Liver (tissue), 9 donors: Measurements from ENCODE around the gene PPP2R2C. TPM values are rescaled to one million over a fixed set of nuclear protein-coding genes. Genes with fewer than 3 reads are reported as not detected.

Source experiments
- DNase-seq: peaks from one replicate; pipeline ENCODE4 v3.0.0-alpha.2; 2017; ENCODE audit warnings: low spot score
- H3K27ac ChIP-seq, 2 donors: one replicate each; pipeline ENCODE4 v1.7.0; 2013; ENCODE audit warnings: inconsistent platforms in 2 of 2, low read length in 2 of 2, control low read depth in 1 of 2, low read depth in 1 of 2, mild to moderate bottlenecking in 1 of 2
- H3K27me3 ChIP-seq, 4 donors: one replicate each; pipeline versions ENCODE4 v1.6.1 to v1.7.0; 2013; ENCODE audit warnings: low read length in 3 of 4, inconsistent platforms in 1 of 4, mild to moderate bottlenecking in 1 of 4, moderate library complexity in 1 of 4; ENCODE audit not compliant: control insufficient read depth in 4 of 4, insufficient read depth in 4 of 4
- H3K36me3 ChIP-seq, 4 donors: one replicate each; pipeline versions ENCODE4 v1.6.1 to v1.7.0; 2013; ENCODE audit warnings: low read length in 3 of 4, mild to moderate bottlenecking in 3 of 4, low read depth in 1 of 4, moderate library complexity in 1 of 4; ENCODE audit not compliant: control insufficient read depth in 4 of 4, insufficient read depth in 3 of 4
- H3K4me1 ChIP-seq, 4 donors: one replicate each; pipeline versions ENCODE4 v1.6.1 to v1.7.0; 2013; ENCODE audit warnings: low read length in 3 of 4, mild to moderate bottlenecking in 3 of 4, moderate library complexity in 1 of 4; ENCODE audit not compliant: control insufficient read depth in 4 of 4, insufficient read depth in 4 of 4
- H3K4me3 ChIP-seq, 3 donors: one replicate each; pipeline versions ENCODE4 v1.6.1 to v1.7.0; 2013; ENCODE audit warnings: low read length in 3 of 3, control low read depth in 1 of 3, low read depth in 1 of 3, mild to moderate bottlenecking in 1 of 3
- H3K9ac ChIP-seq, 2 donors: one replicate each; pipeline ENCODE4 v1.7.0; 2013; ENCODE audit warnings: low read length in 2 of 2, mild to moderate bottlenecking in 2 of 2, moderate library complexity in 2 of 2, control low read depth in 1 of 2, low read depth in 1 of 2
- H3K9me3 ChIP-seq, 4 donors: one replicate each; pipeline versions ENCODE4 v1.6.1 to v1.7.0; 2013; ENCODE audit warnings: low read length in 3 of 4; ENCODE audit not compliant: control insufficient read depth in 4 of 4
- ATF3 ChIP-seq: IDR thresholded peaks from 2 replicates; pipeline ENCODE4 v1.6.1; 2016; ENCODE audit warnings: antibody characterized with exemption
- CTCF ChIP-seq: fragments of 150-350 bp; IDR thresholded peaks from 2 replicates; pipeline ENCODE4 v1.5.1; 2017; ENCODE audit warnings: improper control_type of control experiment, low read depth, low read length; ENCODE audit not compliant: missing input control
- EGR1 ChIP-seq, 2 donors: IDR thresholded peaks; 2 replicates each; pipeline ENCODE4 v1.6.1; 2016 to 2018; ENCODE audit warnings: antibody characterized with exemption in 2 of 2, low read depth in 2 of 2
- FOXA1 ChIP-seq: IDR thresholded peaks from 2 replicates; pipeline ENCODE4 v1.6.1; 2016; ENCODE audit warnings: antibody characterized with exemption
- FOXA2 ChIP-seq: IDR thresholded peaks from 2 replicates; pipeline ENCODE4 v1.6.1; 2016; ENCODE audit warnings: antibody characterized with exemption
- GABPA ChIP-seq, 2 donors: IDR thresholded peaks in 1 of 2; conservative IDR thresholded peaks in 1 of 2; 2 replicates each; pipeline ENCODE4 v1.6.1; 2016; ENCODE audit warnings: antibody characterized with exemption in 2 of 2, mild to moderate bottlenecking in 1 of 2, moderate library complexity in 1 of 2
- HNF4A ChIP-seq, 2 donors: conservative IDR thresholded peaks; 2 replicates each; pipeline ENCODE4 v1.6.1; 2016; ENCODE audit warnings: antibody characterized with exemption in 2 of 2, mild to moderate bottlenecking in 2 of 2
- HNF4G ChIP-seq: IDR thresholded peaks from 2 replicates; pipeline ENCODE4 v1.6.1; 2016; ENCODE audit warnings: antibody characterized with exemption
- JUND ChIP-seq, 2 donors: IDR thresholded peaks; 2 replicates each; pipeline ENCODE4 v1.6.1; 2016; ENCODE audit warnings: antibody characterized with exemption in 2 of 2
- MAX ChIP-seq: IDR thresholded peaks from 2 replicates; pipeline ENCODE4 v1.6.1; 2016; ENCODE audit warnings: antibody characterized with exemption
- NR2F2 ChIP-seq: IDR thresholded peaks from 2 replicates; pipeline ENCODE4 v1.6.1; 2016; ENCODE audit warnings: antibody characterized with exemption
- RAD21 ChIP-seq, 2 donors: IDR thresholded peaks; 2 replicates each; pipeline ENCODE4 v1.6.1; 2016; ENCODE audit warnings: antibody characterized with exemption in 2 of 2, mild to moderate bottlenecking in 2 of 2
- REST ChIP-seq: IDR thresholded peaks from 2 replicates; pipeline ENCODE4 v1.6.1; 2016; ENCODE audit warnings: antibody characterized with exemption, mild to moderate bottlenecking
- RXRA ChIP-seq, 2 donors: IDR thresholded peaks; 2 replicates each; pipeline ENCODE4 v1.6.1; 2017 to 2018; ENCODE audit warnings: antibody characterized with exemption in 2 of 2, mild to moderate bottlenecking in 1 of 2
- SP1 ChIP-seq: IDR thresholded peaks from 2 replicates; pipeline ENCODE4 v1.6.1; 2018; ENCODE audit warnings: antibody characterized with exemption, mild to moderate bottlenecking
- TAF1 ChIP-seq: conservative IDR thresholded peaks from 2 replicates; pipeline ENCODE4 v1.6.1; 2016; ENCODE audit warnings: antibody characterized with exemption, mild to moderate bottlenecking
- YY1 ChIP-seq: IDR thresholded peaks from 2 replicates; pipeline ENCODE4 v1.6.1; 2016; ENCODE audit warnings: antibody characterized with exemption, mild to moderate bottlenecking
- ZBTB33 ChIP-seq: IDR thresholded peaks from 2 replicates; pipeline ENCODE4 v1.6.1; 2016; ENCODE audit warnings: antibody characterized with exemption
- WGBS: extraction: QIAGEN DNeasy Blood & Tissue Kit; methylation state at CpG from one replicate; pipeline ENCODE4 v1.1.7; 2013; 5-methylcytosine and 5-hydroxymethylcytosine counted together
- polyA plus RNA-seq, 2 donors: library from polyadenylated mRNA; stranded (reverse) in 1 of 2; unstranded in 1 of 2; fragments of 200-250 nt in 1 of 2; fragments of >200 nt in 1 of 2; fragmentation: Nextera tagmentation in 1 of 2; extraction: Ambion mirVana in 1 of 2; gene quantifications; one replicate each; pipeline versions ENCODE4 v1.2.1 to v1.2.3, GENCODE V29; 2013 to 2015
- total RNA-seq, 2 donors: library from RNA; depleted of rRNA; stranded (reverse); fragments of >200 nt; gene quantifications; one replicate each; pipeline ENCODE4 v1.2.3, GENCODE V29; 2014
- donor health status: healthy.
- donor health status: healthy.
- donor health status: healthy.
- donor health status: healthy.
- donor health status: healthy.

Gene PPP2R2C
- total and polyA plus RNA-seq, 4 donors = under 0.01 to 0.01 TPM; not detected in 2

- WGBS = 5% methylated on average over 28 of the region's 28 CpGs
- Histone ChIP-seq H3K27me3 (peaks cover 3 to 14% (median 4%) of the 10 kb centered on the region in 4 donors), H3K4me3 (peak overlapping the region in 1 of 3 donors; percentile 47), H3K4me1 (peaks cover 8 to 17% (median 11%) of the 10 kb centered on the region in 4 donors), H3K27ac (no peak overlapping the region), H3K9me3 (no peaks in the 10 kb centered on the region), H3K36me3 (no peaks in the 10 kb centered on the region), H3K9ac (no peak overlapping the region)
- TF ChIP-seq ATF3 = no peak
- no peak for TF ChIP-seq EGR1 (IDR thresholded peaks at IDR 0.05; ENCODE audit: low read depth in 2 of 2)
- no peak for TF ChIP-seq HNF4A (conservative IDR thresholded peaks at IDR 0.05)
- no peak for TF ChIP-seq JUND (IDR thresholded peaks at IDR 0.05)
- TF ChIP-seq RAD21 (IDR thresholded peaks at IDR 0.05) = no peak
- TF ChIP-seq ZBTB33 = no peak
- TF ChIP-seq SP1 = no peak
- no peak for TF ChIP-seq GABPA (IDR thresholded peaks at IDR 0.05 in 1 of 2, conservative IDR thresholded peaks at IDR 0.05 in 1 of 2)
- no peak for TF ChIP-seq CTCF
- TF ChIP-seq NR2F2 = no peak
- TF ChIP-seq REST = no peak
- no peak for TF ChIP-seq FOXA1
- TF ChIP-seq FOXA2 = no peak
- no peak for TF ChIP-seq TAF1
- no peak for TF ChIP-seq HNF4G
- no peak for TF ChIP-seq YY1
- TF ChIP-seq RXRA (IDR thresholded peaks at IDR 0.05) = no peak
- no peak for TF ChIP-seq MAX
- peak; percentile 30 for DNase-seq
These were observed 957 bp downstream of the PPP2R2C start for GRCh38 chr4:6471307-6472007.
